CD4-positive, alpha-beta memory T cell (primary cell): ENCODE measurements around the gene ROBO1. TPM values are rescaled to one million over a fixed set of nuclear protein-coding genes. Genes with fewer than 3 reads are reported as not detected.

Source experiments
- CTCF ChIA-PET: fragments of 350-600 bp; sonication (Branson Sonifier 250); formaldehyde crosslinking; loops from one replicate; lab custom pipeline; 2021; ENCODE audit warnings: inconsistent platforms; ENCODE audit not compliant: partially characterized antibody; lab: Charles Lee
- POLR2A ChIA-PET: fragments of 350-600 bp; sonication (Branson Sonifier 250); formaldehyde crosslinking; loops from one replicate; lab custom pipeline; 2021; ENCODE audit not compliant: partially characterized antibody; lab: Charles Lee
- DNase-seq, 5 donors: peaks; one replicate each; pipeline versions ENCODE4 v3.0.0 to v3.0.0-alpha.2; 2020 to 2022; ENCODE audit warnings: mixed read lengths in 1 of 5
- H3K27ac ChIP-seq: one replicate; pipeline ENCODE4 v1.7.0; 2013; ENCODE audit warnings: low read depth, low read length
- H3K27me3 ChIP-seq: 2 replicates; pipeline ENCODE4 v1.7.0; 2013; ENCODE audit warnings: mild to moderate bottlenecking, low read length, moderate library complexity; ENCODE audit not compliant: insufficient read depth
- H3K36me3 ChIP-seq: 2 replicates; pipeline ENCODE4 v1.7.0; 2013; ENCODE audit warnings: mild to moderate bottlenecking, low read length, moderate library complexity; ENCODE audit not compliant: insufficient read depth
- H3K4me1 ChIP-seq: 2 replicates; pipeline ENCODE4 v1.7.0; 2013; ENCODE audit warnings: mild to moderate bottlenecking, low read length, moderate library complexity; ENCODE audit not compliant: insufficient read depth
- H3K4me3 ChIP-seq, 2 donors: one replicate each; pipeline ENCODE4 v1.7.0; 2013; ENCODE audit warnings: low read length in 2 of 2, mild to moderate bottlenecking in 1 of 2
- H3K9me3 ChIP-seq, 2 donors: one replicate each; pipeline ENCODE4 v1.7.0; 2013; ENCODE audit warnings: low read length in 2 of 2, control low read depth in 1 of 2; ENCODE audit not compliant: control insufficient read depth in 1 of 2
- H3K27ac Mint-ChIP-seq, 7 donors: one replicate each; pipeline ENCODE4 v1.8.0; 2020 to 2021; ENCODE audit warnings: mixed read lengths in 7 of 7, mild to moderate bottlenecking in 6 of 7, inconsistent platforms in 3 of 7, moderate library complexity in 3 of 7
- H3K27me3 Mint-ChIP-seq, 2 donors: one replicate each; pipeline ENCODE4 v1.8.0; 2020 to 2021; ENCODE audit warnings: mixed read lengths in 2 of 2
- H3K36me3 Mint-ChIP-seq, 2 donors: one replicate each; pipeline ENCODE4 v1.8.0; 2020 to 2021; ENCODE audit warnings: mixed read lengths in 2 of 2, inconsistent platforms in 1 of 2, mild to moderate bottlenecking in 1 of 2
- H3K4me1 Mint-ChIP-seq, 4 donors: one replicate each; pipeline ENCODE4 v1.8.0; 2020 to 2021; ENCODE audit warnings: mixed read lengths in 4 of 4, mild to moderate bottlenecking in 1 of 4
- H3K4me3 Mint-ChIP-seq, 8 donors: one replicate each; pipeline ENCODE4 v1.8.0; 2020 to 2021; ENCODE audit warnings: mixed read lengths in 8 of 8, mild to moderate bottlenecking in 7 of 8, moderate library complexity in 6 of 8, inconsistent platforms in 3 of 8
- H3K9me3 Mint-ChIP-seq, 8 donors: one replicate each; pipeline ENCODE4 v1.8.0; 2020 to 2021; ENCODE audit warnings: mixed read lengths in 8 of 8, mild to moderate bottlenecking in 5 of 8, inconsistent platforms in 3 of 8, moderate library complexity in 1 of 8
- intact Hi-C: fragments of 100-400 bp; cut with micrococcal nuclease; formaldehyde crosslinking; loops from one replicate; pipeline ENCODE4 v1.15.1; 2023
- polyA plus RNA-seq, 2 donors: library from polyadenylated mRNA; unstranded; fragments of 300-500 nt; fragmentation: Illumina TruSeq; gene quantifications; one replicate each; pipeline ENCODE4 v1.2.3, GENCODE V29; 2021
- total RNA-seq, 2 experiments: library from RNA; stranded (reverse); gene quantifications; one replicate each; pipeline ENCODE4 v1.2.3, GENCODE V29; 2021

Gene ROBO1
- total and polyA plus RNA-seq, 4 experiments from 2014 or later: not detected

GRCh38 chr3:79148786-79149185, 619.0 kb downstream of the ROBO1 start:
- no peak for DNase-seq
- no peak overlapping the region for H3K27ac ChIP-seq
- no peak overlapping the region for H3K4me3 ChIP-seq
- peaks cover 0 to 4% of the 10 kb centered on the region in 2 donors for H3K9me3 ChIP-seq
- no peaks in the 10 kb centered on the region for H3K27me3 ChIP-seq
- no peaks in the 10 kb centered on the region for H3K36me3 ChIP-seq
- H3K4me1 Mint-ChIP-seq: no peaks in the 10 kb centered on the region
- POLR2A ChIA-PET: no interaction called here
- no peak overlapping the region for H3K4me3 Mint-ChIP-seq
- intact Hi-C loops: no loop called here
- CTCF ChIA-PET: no interaction called here
- H3K9me3 Mint-ChIP-seq: peaks cover 2 to 22% (median 11%) of the 10 kb centered on the region in 8 donors
- no peaks in the 10 kb centered on the region for H3K36me3 Mint-ChIP-seq
- H3K27ac Mint-ChIP-seq: no peak overlapping the region
- H3K27me3 Mint-ChIP-seq: no peaks in the 10 kb centered on the region
- no peaks in the 10 kb centered on the region for H3K4me1 ChIP-seq

DNA sequence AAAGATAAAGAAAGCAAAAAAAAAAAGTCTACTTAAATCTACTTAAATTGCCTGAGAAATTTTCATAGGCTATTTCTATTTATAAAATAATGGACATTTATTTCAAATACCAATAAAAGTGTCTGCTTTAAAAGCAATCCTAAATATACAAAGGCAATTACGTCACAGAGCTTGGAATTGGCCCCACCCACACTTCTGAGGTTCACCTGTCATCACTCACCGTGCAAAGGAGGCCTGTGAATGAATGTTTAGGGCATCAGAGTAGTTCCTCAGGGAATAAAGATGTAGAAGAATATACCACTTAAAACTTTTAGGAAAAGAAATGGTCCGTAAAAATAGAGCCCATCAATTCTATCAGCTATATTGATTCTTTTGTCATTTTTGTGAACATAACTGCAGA, 621.8 kb downstream of the ROBO1 start:
- H3K4me3 ChIP-seq: no peak overlapping the region
- H3K4me3 Mint-ChIP-seq: no peak overlapping the region
- H3K4me1 ChIP-seq: no peaks in the 10 kb centered on the region
- intact Hi-C loops: no loop called here
- H3K27ac ChIP-seq: no peak overlapping the region
- no peaks in the 10 kb centered on the region for H3K36me3 Mint-ChIP-seq
- H3K27me3 Mint-ChIP-seq: no peaks in the 10 kb centered on the region
- peaks cover 0 to 4% of the 10 kb centered on the region in 2 donors for H3K9me3 ChIP-seq
- H3K27me3 ChIP-seq: no peaks in the 10 kb centered on the region
- H3K9me3 Mint-ChIP-seq: peaks cover 2 to 16% (median 11%) of the 10 kb centered on the region in 8 donors
- POLR2A ChIA-PET: no interaction called here
- CTCF ChIA-PET: no interaction called here
- DNase-seq: no peak
- H3K27ac Mint-ChIP-seq: no peak overlapping the region
- H3K36me3 ChIP-seq: no peaks in the 10 kb centered on the region
- H3K4me1 Mint-ChIP-seq: no peaks in the 10 kb centered on the region

GRCh38 chr3:79140708-79141107, 627.1 kb downstream of the ROBO1 start:
- Mint-ChIP-seq H3K4me1 (no peaks in the 10 kb centered on the region), H3K27ac (no peak overlapping the region), H3K9me3 (peaks cover 2 to 16% (median 6%) of the 10 kb centered on the region in 8 donors), H3K27me3 (no peaks in the 10 kb centered on the region), H3K4me3 (no peak overlapping the region), H3K36me3 (no peaks in the 10 kb centered on the region)
- CTCF ChIA-PET: no interaction called here
- intact Hi-C loops: no loop called here
- no peak for DNase-seq
- Histone ChIP-seq H3K4me1 (no peaks in the 10 kb centered on the region), H3K27me3 (no peaks in the 10 kb centered on the region), H3K4me3 (no peak overlapping the region), H3K9me3 (no peaks in the 10 kb centered on the region), H3K27ac (no peak overlapping the region), H3K36me3 (no peaks in the 10 kb centered on the region)
- POLR2A ChIA-PET: no interaction called here

- Histone ChIP-seq H3K36me3 (no peaks in the 10 kb centered on the region), H3K4me1 (no peaks in the 10 kb centered on the region), H3K9me3 (no peaks in the 10 kb centered on the region), H3K27ac (no peak overlapping the region), H3K27me3 (no peaks in the 10 kb centered on the region), H3K4me3 (no peak overlapping the region)
- Mint-ChIP-seq H3K4me3 (no peak overlapping the region), H3K27me3 (no peaks in the 10 kb centered on the region), H3K36me3 (no peaks in the 10 kb centered on the region), H3K27ac (no peak overlapping the region), H3K4me1 (no peaks in the 10 kb centered on the region), H3K9me3 (peaks cover 2 to 16% (median 9%) of the 10 kb centered on the region in 8 donors)
- ChIA-PET POLR2A (no interaction called here), CTCF (no interaction called here)
- DNase-seq: no peak
- intact Hi-C loops: no loop called here
Observed at GRCh38 chr3:79139395-79140068, 628.3 kb downstream of the ROBO1 start.

DNA sequence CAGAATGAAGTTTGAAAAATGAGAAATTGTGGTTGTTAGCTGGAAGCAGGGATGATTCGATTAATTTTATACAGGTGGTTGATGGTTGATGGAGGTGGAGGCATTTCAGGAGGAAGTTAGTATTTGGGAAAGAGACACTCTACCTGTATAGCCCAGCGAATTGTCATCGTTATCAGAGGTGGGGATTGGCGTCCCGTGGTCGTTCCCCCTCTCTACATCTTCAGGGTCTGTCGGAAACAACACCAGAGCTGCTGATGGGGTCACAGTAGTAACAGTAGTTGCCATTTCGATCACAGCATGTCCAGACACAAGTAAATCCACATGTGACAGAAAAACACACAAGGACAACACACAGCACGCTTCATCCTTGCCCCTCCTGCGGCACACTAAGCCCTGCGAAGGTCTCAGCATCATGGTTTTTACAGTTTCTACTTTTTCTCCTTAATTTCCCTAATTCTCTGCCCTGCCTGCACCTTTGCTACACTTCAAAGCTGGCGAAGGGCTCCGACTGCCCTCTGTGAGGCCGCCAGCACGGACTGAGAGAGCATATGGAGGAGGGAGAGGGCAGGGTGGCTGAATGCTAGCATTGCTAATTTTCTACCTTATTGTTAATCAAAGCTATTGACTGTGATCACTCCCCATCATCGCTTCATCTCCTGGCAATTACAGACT, 642.3 kb downstream of the ROBO1 start:
- Mint-ChIP-seq H3K36me3 (no peaks in the 10 kb centered on the region), H3K4me3 (no peak overlapping the region), H3K27me3 (no peaks in the 10 kb centered on the region), H3K4me1 (no peaks in the 10 kb centered on the region), H3K9me3 (peaks cover 0 to 24% (median 7%) of the 10 kb centered on the region in 8 donors), H3K27ac (no peak overlapping the region)
- Histone ChIP-seq H3K4me1 (no peaks in the 10 kb centered on the region), H3K27ac (no peak overlapping the region), H3K36me3 (no peaks in the 10 kb centered on the region), H3K4me3 (no peak overlapping the region), H3K9me3 (peaks cover 0 to 8% of the 10 kb centered on the region in 2 donors), H3K27me3 (no peaks in the 10 kb centered on the region)
- DNase-seq: no peak
- intact Hi-C loops: no loop called here
- POLR2A ChIA-PET: no interaction called here
- CTCF ChIA-PET: no interaction called here

DNA sequence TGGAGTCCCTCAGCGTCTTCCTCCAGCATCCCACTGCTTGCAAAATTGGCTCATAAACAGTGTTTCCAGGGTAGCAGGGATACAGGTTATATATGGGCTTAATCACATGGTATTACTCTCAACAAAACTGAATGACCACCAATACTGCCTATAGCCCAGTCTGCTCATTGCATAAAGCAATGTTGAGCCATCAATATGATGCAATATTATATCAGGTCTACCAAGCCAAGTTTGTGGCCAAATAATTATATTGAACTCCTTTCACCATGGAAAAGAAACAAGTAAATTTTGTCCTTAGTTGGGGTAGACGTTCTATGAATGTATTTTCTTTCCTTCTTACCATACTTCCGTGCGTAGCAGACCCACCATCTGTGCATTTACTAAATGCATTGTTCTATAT, 652.3 kb downstream of the ROBO1 start:
- H3K9me3 Mint-ChIP-seq: peaks cover 3 to 29% (median 8%) of the 10 kb centered on the region in 8 donors
- intact Hi-C loops: no loop called here

GRCh38 chr3:79113876-79114275, 653.9 kb downstream of the ROBO1 start:
- intact Hi-C loops: no loop called here
- Mint-ChIP-seq H3K27me3 (no peaks in the 10 kb centered on the region), H3K4me1 (no peaks in the 10 kb centered on the region), H3K36me3 (no peaks in the 10 kb centered on the region), H3K9me3 (peaks cover 4 to 33% (median 7%) of the 10 kb centered on the region in 8 donors), H3K27ac (no peak overlapping the region), H3K4me3 (no peak overlapping the region)
- ChIA-PET CTCF (no interaction called here), POLR2A (no interaction called here)
- no peak overlapping the region for H3K4me3 ChIP-seq
- H3K9me3 ChIP-seq: peaks cover 0 to 4% of the 10 kb centered on the region in 2 donors
- H3K27ac ChIP-seq: no peak overlapping the region
- no peak for DNase-seq
- no peaks in the 10 kb centered on the region for H3K36me3 ChIP-seq
- no peaks in the 10 kb centered on the region for H3K4me1 ChIP-seq
- H3K27me3 ChIP-seq: no peaks in the 10 kb centered on the region

More for the DNA sequence above, 652.3 kb downstream of the ROBO1 start:
- H3K36me3 ChIP-seq: no peaks in the 10 kb centered on the region
- Mint-ChIP-seq H3K36me3 (no peaks in the 10 kb centered on the region), H3K4me3 (no peak overlapping the region), H3K4me1 (no peaks in the 10 kb centered on the region), H3K27me3 (no peaks in the 10 kb centered on the region), H3K27ac (no peak overlapping the region)
- H3K9me3 ChIP-seq: peaks cover 0 to 4% of the 10 kb centered on the region in 2 donors
- H3K27ac ChIP-seq: no peak overlapping the region
- ChIA-PET POLR2A (no interaction called here), CTCF (no interaction called here)
- H3K4me1 ChIP-seq: no peaks in the 10 kb centered on the region
- no peaks in the 10 kb centered on the region for H3K27me3 ChIP-seq
- DNase-seq: no peak
- no peak overlapping the region for H3K4me3 ChIP-seq
